PC-3 (cell line): Measurements from ENCODE around the gene SUGCT. TPM values are rescaled to one million over a fixed set of nuclear protein-coding genes. Genes with fewer than 3 reads are reported as not detected.

Experiments used
- ATAC-seq: fragments of 200-7000 bp; cut with Tn5 transposase; 2 replicates; pipeline ENCODE4 v1.9.1; 2020; ENCODE audit warnings: mild to moderate bottlenecking, moderate library complexity
- BruUV-seq: library from RNA; stranded (reverse); fragments of 400-500 nt; replicated peaks from 2 replicates; lab custom pipeline; 2021; lab: Mats Ljungman, UMichigan
- CTCF ChIA-PET: fragments of 300-600 bp; sonication (Branson Sonifier 250); formaldehyde crosslinking; loops from one replicate; lab custom pipeline; 2022; ENCODE audit warnings: antibody characterized with exemption; lab: Charles Lee
- POLR2A ChIA-PET: fragments of 300-600 bp; sonication (Branson Sonifier 250); formaldehyde crosslinking; loops from one replicate; lab custom pipeline; 2022; ENCODE audit warnings: antibody characterized with exemption; ENCODE audit not compliant: unreplicated experiment; lab: Charles Lee
- DNase-seq: peaks from one replicate; pipeline ENCODE4 v3.0.0-alpha.2; 2015
- H2AFZ ChIP-seq: fragments of 300-600 bp; sonication (generic); 2 replicates; pipeline ENCODE4 v1.6.0; 2016; ENCODE audit warnings: antibody characterized with exemption, low read length
- H3F3A ChIP-seq: fragments of 300-600 bp; sonication (generic); one replicate; pipeline ENCODE4 v1.6.0; 2017; ENCODE audit warnings: antibody characterized with exemption, low read length, control low read depth, mild to moderate bottlenecking; ENCODE audit not compliant: unreplicated experiment
- H3K27ac ChIP-seq: fragments of 300-600 bp; sonication (generic); 2 replicates; pipeline ENCODE4 v1.5.1; 2016; ENCODE audit warnings: mild to moderate bottlenecking, low read length
- H3K27me3 ChIP-seq: fragments of 300-600 bp; sonication (generic); 2 replicates; pipeline ENCODE4 v1.6.1; 2016; ENCODE audit warnings: low read length, mixed read lengths
- H3K36me3 ChIP-seq: fragments of 300-600 bp; sonication (generic); 2 replicates; pipeline ENCODE4 v1.6.1; 2016; ENCODE audit warnings: low read depth, mixed run types, low read length, mixed read lengths
- H3K4me1 ChIP-seq: fragments of 300-600 bp; sonication (generic); 2 replicates; pipeline ENCODE4 v1.5.1; 2016; ENCODE audit warnings: low read length; ENCODE audit not compliant: insufficient read depth
- H3K4me2 ChIP-seq: fragments of 300-600 bp; sonication (generic); 2 replicates; pipeline ENCODE4 v1.6.0; 2016; ENCODE audit warnings: low read length
- H3K4me3 ChIP-seq: fragments of 300-600 bp; sonication (generic); 2 replicates; pipeline ENCODE4 v1.5.1; 2016; ENCODE audit warnings: mild to moderate bottlenecking, low read length, mixed read lengths
- H3K79me2 ChIP-seq: fragments of 300-600 bp; sonication (generic); 2 replicates; pipeline ENCODE4 v1.6.1; 2017; ENCODE audit warnings: low read length, mixed read lengths
- H3K9ac ChIP-seq: fragments of 300-600 bp; sonication (generic); 2 replicates; pipeline ENCODE4 v1.6.0; 2016; ENCODE audit warnings: mild to moderate bottlenecking, low read length
- H3K9me2 ChIP-seq: fragments of 300-600 bp; sonication (generic); replicated peaks from 2 replicates; pipeline ENCODE4 v1.6.1; 2016; ENCODE audit warnings: mixed run types, low read length, mixed read lengths
- H3K9me3 ChIP-seq: fragments of 300-600 bp; sonication (generic); 2 replicates; pipeline ENCODE4 v1.6.1; 2016; ENCODE audit warnings: low read length, mixed read lengths
- H4K20me1 ChIP-seq: fragments of 300-600 bp; sonication (generic); 2 replicates; pipeline ENCODE4 v1.6.1; 2016; ENCODE audit warnings: low read length, mixed read lengths
- CTCF ChIP-seq: fragments of 300-600 bp; sonication (generic); conservative IDR thresholded peaks from 2 replicates; pipeline ENCODE4 v1.5.1; 2017; ENCODE audit warnings: antibody characterized with exemption, low read depth, mild to moderate bottlenecking, low read length
- EZH2 ChIP-seq: fragments of 300-600 bp; sonication (generic); IDR thresholded peaks from one replicate; pipeline ENCODE4 v1.6.1; 2017; ENCODE audit warnings: antibody characterized with exemption, mild to moderate bottlenecking, low read length; ENCODE audit not compliant: unreplicated experiment
- EZH2phosphoT487 ChIP-seq: fragments of 300-600 bp; sonication (generic); IDR thresholded peaks from 2 replicates; pipeline ENCODE4 v1.6.1; 2018; ENCODE audit warnings: mild to moderate bottlenecking, antibody characterized with exemption, low read length, borderline replicate concordance
- intact Hi-C: fragments of 100-400 bp; cut with micrococcal nuclease; formaldehyde crosslinking; loops from 2 replicates; pipeline ENCODE4 v1.9.0; 2023
- total RNA-seq: library from RNA; depleted of rRNA; stranded (reverse); fragments of >200 nt; gene quantifications from 2 replicates; pipeline ENCODE4 v1.2.3, GENCODE V29; 2014

Gene SUGCT
- total RNA-seq, 1 experiment from 2014 or later = 2.9 TPM

DNA sequence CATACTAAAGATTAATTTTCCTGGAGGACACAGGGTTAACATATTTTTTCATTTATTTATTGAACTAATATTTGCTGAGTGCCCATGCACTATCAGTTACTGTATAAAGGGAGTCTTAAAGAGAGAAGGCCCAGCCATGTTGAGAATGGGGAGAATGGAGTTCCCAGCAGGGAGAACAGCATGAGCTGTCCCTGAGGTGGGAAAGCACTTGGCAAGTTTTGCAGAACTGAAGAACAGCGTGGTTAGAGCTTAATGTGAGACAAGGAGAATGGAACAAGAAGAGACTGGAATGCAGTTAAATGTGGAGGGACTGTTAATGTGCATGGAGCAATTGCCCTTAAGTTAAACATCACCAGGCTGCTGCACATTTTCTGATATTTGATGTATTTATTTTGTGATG, 435.4 kb downstream of the SUGCT start:
- CTCF ChIA-PET = no interaction called here
- no peaks in the 10 kb centered on the region for H3K79me2 ChIP-seq
- ATAC-seq = no peak

DNA sequence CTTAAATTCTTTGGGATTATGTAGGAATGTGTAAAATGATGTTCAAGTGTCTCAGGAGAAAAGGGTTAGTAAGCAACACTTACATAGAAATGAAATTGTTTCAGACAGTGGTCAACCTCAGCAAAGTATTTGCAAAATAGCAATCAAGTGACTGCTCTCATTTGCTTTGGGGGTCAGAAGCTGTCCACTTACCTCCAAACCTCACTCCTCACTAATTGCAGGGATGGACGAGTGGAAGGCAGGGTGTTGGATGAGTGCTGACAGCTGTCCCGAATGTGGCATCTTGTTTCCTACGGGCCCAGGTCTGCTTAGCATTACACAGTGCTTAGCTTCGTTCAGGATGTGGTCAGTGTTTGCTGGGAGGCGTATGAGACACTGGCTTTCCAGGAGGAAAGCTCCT, 437.0 kb downstream of the SUGCT start:
- no peak overlapping the region for H2AFZ ChIP-seq
- CTCF ChIA-PET = no interaction called here
- no peak overlapping the region for H3K4me2 ChIP-seq

More for the DNA sequence above, 435.4 kb downstream of the SUGCT start:
- Histone ChIP-seq H3K36me3 (no peaks in the 10 kb centered on the region), H3F3A (no peaks in the 10 kb centered on the region), H3K27me3 (no peaks in the 10 kb centered on the region), H3K4me1 (no peaks in the 10 kb centered on the region; the same call in 1 of the 2 replicates), H2AFZ (no peak overlapping the region), H3K9me3 (no peaks in the 10 kb centered on the region), H3K27ac (no peak overlapping the region), H3K4me2 (no peak overlapping the region), H4K20me1 (no peaks in the 10 kb centered on the region), H3K4me3 (no peak overlapping the region), H3K9me2 (no peaks in the 10 kb centered on the region), H3K9ac (no peak overlapping the region)
- POLR2A ChIA-PET = no interaction called here
- intact Hi-C loops = no loop called here
- DNase-seq = no peak
- TF ChIP-seq CTCF = no peak
- TF ChIP-seq EZH2phosphoT487 = no peak
- no peak for TF ChIP-seq EZH2
- BruUV-seq = no TSS peak

More for the DNA sequence above, 437.0 kb downstream of the SUGCT start:
- Histone ChIP-seq H3K36me3 (no peaks in the 10 kb centered on the region), H3K9ac (no peak overlapping the region), H4K20me1 (no peaks in the 10 kb centered on the region), H3K79me2 (no peaks in the 10 kb centered on the region), H3F3A (no peaks in the 10 kb centered on the region), H3K4me1 (no peaks in the 10 kb centered on the region; the same call in 1 of the 2 replicates), H3K27ac (no peak overlapping the region), H3K9me2 (no peaks in the 10 kb centered on the region), H3K27me3 (no peaks in the 10 kb centered on the region), H3K9me3 (no peaks in the 10 kb centered on the region), H3K4me3 (no peak overlapping the region)
- TF ChIP-seq EZH2phosphoT487 (no peak), CTCF (no peak), EZH2 (no peak)
- intact Hi-C loops = no loop called here
- DNase-seq (peak; percentile 30), ATAC-seq (peak; percentile 56)
- no TSS peak for BruUV-seq
- POLR2A ChIA-PET = no interaction called here
